ENCODE results near the gene BEST2. TPM values are rescaled to one million over a fixed set of nuclear protein-coding genes. Genes with fewer than 3 reads are reported as not detected.
A peak's percentile ranks its signal among the peaks of the same experiment; 100 is the strongest.

The BEST2 gene
- total RNA-seq, 1 experiment from 2014 or later: 0.10 TPM

GRCh38 chr19:12785431-12786031 lies 33.9 kb downstream of the BEST2 start:
- Histone ChIP-seq H3K9me2 (ENCODE audit: insufficient read depth) (no peaks in the 10 kb centered on the region), H3K4me2 (ENCODE audit: low read length) (peak overlapping the region; percentile 61), H3K9me3 (ENCODE audit: control insufficient read depth in 1 of 2, insufficient read depth in 1 of 2, low read depth in 1 of 2, low read length in 2 of 2) (no peaks in the 10 kb centered on the region), H3K4me3 (replicated peaks in 1 of 2; ENCODE audit: low read depth in 1 of 2, low read length in 2 of 2) (no peak overlapping the region), H2AFZ (ENCODE audit: low read depth, low read length, poor library complexity, severe bottlenecking) (no peak overlapping the region), H3K27ac (ENCODE audit: low read depth, low read length) (peak overlapping the region; percentile 89), H3K79me2 (ENCODE audit: insufficient read depth, low read length) (no peaks in the 10 kb centered on the region), H3K27me3 (ENCODE audit: insufficient read depth, low read length) (no peaks in the 10 kb centered on the region), H3K36me3 (ENCODE audit: control insufficient read depth in 1 of 2, insufficient read depth in 2 of 2, low read length in 2 of 2) (no peaks in the 10 kb centered on the region), H3K4me1 (ENCODE audit: control insufficient read depth in 1 of 2, insufficient read depth in 2 of 2, low read length in 2 of 2) (peaks cover 75 to 87% of the 10 kb centered on the region in 2 experiments), H3K9ac (ENCODE audit: low read length) (peak overlapping the region; percentile 54), H4K20me1 (ENCODE audit: insufficient read depth) (no peaks in the 10 kb centered on the region)
- POLR2A ChIA-PET: no interaction called here
- no peak for ATAC-seq
- RAD21 ChIA-PET (ENCODE audit: low non-redundant PET in 1 of 2, low total read pairs in 2 of 2, uncharacterized antibody in 2 of 2, unreplicated experiment in 2 of 2): no interaction called here
- no TSS peak for BruUV-seq (replicated peaks)
- intact Hi-C loops (cut with micrococcal nuclease): no loop called here
- TF ChIP-seq EZH2phosphoT487 (IDR thresholded peaks at IDR 0.05; ENCODE audit: borderline replicate concordance): no peak
- TF ChIP-seq TCF7L2 (IDR thresholded peaks at IDR 0.05; ENCODE audit: borderline replicate concordance, extremely low read depth, insufficient read depth, insufficient read length): no peak
- no peak for TF ChIP-seq MAX (IDR thresholded peaks at IDR 0.05)
- no peak for TF ChIP-seq ATF3 (IDR thresholded peaks at IDR 0.05)
- TF ChIP-seq ELF1 (IDR thresholded peaks at IDR 0.05; ENCODE audit: borderline replicate concordance, low read depth): no peak
- TF ChIP-seq SIN3A (IDR thresholded peaks at IDR 0.05; ENCODE audit: low read depth): no peak
- no peak for TF ChIP-seq YY1 (IDR thresholded peaks at IDR 0.05; ENCODE audit: extremely low read depth, insufficient replicate concordance, low read depth, low read length)
- TF ChIP-seq EZH2 (IDR thresholded peaks at IDR 0.05): no peak
- TF ChIP-seq POLR2AphosphoS5 (IDR thresholded peaks at IDR 0.05; ENCODE audit: low read depth, low read length): no peak
- TF ChIP-seq EGR1 (IDR thresholded peaks at IDR 0.05; ENCODE audit: low read depth): no peak
- no peak for TF ChIP-seq ZBTB33 (IDR thresholded peaks at IDR 0.05; ENCODE audit: extremely low read depth, insufficient replicate concordance, low read length)
- TF ChIP-seq JUND (IDR thresholded peaks at IDR 0.05): no peak
- TF ChIP-seq CBX3 (IDR thresholded peaks at IDR 0.05; ENCODE audit: low read depth): no peak
- no peak for TF ChIP-seq RAD21 (IDR thresholded peaks at IDR 0.05; ENCODE audit: low read depth)
- no peak for DNase-seq (ENCODE audit: low read depth, low spot score)
- CTCF ChIA-PET: interaction anchor here (0.6 kb wide), 1 partner anchor 9 kb away, joined by 4 read pairs; no protein-coding TSS in a partner anchor

All from HCT116 (cell line).